ENCODE results near the gene SPARC.
"Not testable (repeated sequence)": the region's sequence is repeated elsewhere in the genome, so short reads cannot be mapped to it uniquely, and the experiment has no call there.

Gene SPARC, protein sequence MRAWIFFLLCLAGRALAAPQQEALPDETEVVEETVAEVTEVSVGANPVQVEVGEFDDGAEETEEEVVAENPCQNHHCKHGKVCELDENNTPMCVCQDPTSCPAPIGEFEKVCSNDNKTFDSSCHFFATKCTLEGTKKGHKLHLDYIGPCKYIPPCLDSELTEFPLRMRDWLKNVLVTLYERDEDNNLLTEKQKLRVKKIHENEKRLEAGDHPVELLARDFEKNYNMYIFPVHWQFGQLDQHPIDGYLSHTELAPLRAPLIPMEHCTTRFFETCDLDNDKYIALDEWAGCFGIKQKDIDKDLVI

DNA sequence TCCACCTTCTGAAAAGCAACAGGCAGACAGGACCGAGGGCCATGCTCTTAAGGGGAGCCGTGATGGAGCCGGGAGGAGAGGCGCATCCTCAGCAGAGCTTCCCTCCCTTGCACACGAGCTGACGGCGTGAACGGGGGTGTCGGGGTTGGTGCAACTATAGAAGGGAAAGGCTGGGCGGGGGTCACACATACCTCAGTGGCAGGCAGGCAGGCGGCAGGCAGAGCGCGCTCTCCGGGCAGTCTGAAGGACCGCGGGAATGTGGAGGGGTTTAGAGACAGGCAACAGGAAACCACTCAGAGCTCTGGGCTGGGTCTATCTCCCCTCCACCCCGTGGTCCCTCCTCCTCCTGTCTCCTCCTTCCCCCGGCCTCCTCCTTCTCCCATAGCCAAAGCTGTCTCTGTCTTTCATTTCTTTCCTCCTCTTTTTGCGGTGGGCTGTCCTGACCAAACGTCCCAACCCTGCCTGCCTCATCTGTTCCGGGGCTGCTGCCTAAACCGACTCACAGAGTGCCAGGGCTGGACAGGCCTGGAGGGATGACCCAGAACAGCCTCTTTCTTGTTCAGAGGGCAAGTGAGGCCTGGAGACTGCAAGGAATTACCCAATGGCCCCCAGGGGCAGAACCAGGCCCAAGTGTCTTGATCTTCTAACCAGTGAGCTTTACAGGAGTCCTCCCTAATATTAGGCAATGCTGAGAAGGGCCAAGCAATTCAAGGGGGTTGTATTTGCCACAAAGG lies at the start of gene SPARC:
Gene SPARC, minus strand, starts transcription at position 242 of the 734 bp plus-strand sequence. CDS start 10,727 bp downstream, outside the sequence.
- TF ChIP-seq, protein P1, sequence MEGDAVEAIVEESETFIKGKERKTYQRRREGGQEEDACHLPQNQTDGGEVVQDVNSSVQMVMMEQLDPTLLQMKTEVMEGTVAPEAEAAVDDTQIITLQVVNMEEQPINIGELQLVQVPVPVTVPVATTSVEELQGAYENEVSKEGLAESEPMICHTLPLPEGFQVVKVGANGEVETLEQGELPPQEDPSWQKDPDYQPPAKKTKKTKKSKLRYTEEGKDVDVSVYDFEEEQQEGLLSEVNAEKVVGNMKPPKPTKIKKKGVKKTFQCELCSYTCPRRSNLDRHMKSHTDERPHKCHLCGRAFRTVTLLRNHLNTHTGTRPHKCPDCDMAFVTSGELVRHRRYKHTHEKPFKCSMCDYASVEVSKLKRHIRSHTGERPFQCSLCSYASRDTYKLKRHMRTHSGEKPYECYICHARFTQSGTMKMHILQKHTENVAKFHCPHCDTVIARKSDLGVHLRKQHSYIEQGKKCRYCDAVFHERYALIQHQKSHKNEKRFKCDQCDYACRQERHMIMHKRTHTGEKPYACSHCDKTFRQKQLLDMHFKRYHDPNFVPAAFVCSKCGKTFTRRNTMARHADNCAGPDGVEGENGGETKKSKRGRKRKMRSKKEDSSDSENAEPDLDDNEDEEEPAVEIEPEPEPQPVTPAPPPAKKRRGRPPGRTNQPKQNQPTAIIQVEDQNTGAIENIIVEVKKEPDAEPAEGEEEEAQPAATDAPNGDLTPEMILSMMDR (IDR thresholded peaks at IDR 0.05; ENCODE audit: insufficient read depth, low read depth, low read length, missing control alignments) = no peak
- peak; percentile 78 for DNase-seq (ENCODE audit: low read depth)
- peak within 1 kb of the TSS; percentile 86 for H3K4me3 ChIP-seq (ENCODE audit: low read depth, low read length)

DNA sequence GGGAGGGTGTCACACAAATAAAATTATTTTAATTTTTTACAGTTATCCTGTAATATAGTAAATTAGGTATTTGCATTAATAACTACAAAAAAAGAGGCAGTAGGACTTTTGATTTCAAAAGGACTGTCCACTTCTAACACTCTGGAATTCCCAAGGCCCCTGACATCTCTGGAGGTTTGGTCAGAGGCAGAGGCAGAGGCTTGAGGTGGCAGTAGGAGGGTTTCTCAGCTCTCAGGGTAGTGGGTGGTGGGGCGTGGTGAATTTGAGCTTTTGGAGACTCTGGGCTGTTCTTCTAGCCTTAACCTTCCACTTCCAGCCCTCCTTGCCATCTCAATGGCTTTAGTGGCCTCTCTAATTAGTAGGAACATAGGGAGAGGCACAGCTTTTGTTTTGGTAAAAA lies 48.9 kb upstream of the SPARC start:
- no peak overlapping the region for H3K4me3 ChIP-seq (ENCODE audit: low read depth, low read length)
- no peak for DNase-seq (ENCODE audit: low read depth)
- TF ChIP-seq, protein P1 (IDR thresholded peaks at IDR 0.05; ENCODE audit: insufficient read depth, low read depth, low read length, missing control alignments) = no peak

DNA sequence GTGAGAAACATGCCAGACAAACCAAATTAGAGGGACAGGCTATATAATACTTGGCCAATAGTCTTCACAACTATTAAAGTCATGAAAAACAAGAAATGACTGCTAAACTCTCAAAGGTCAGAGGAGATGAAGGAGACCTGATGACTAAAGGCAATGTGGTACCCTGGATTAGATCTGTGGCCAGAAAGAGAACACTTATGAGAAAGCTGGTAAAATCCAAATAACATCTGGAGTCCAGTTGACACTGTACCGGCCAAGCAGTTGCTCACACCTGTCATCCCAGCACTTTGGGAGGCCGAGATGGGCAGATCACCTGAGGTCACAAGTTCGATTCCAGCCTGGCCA lies 47.3 kb upstream of the SPARC start:
- TF ChIP-seq, protein P1 (IDR thresholded peaks at IDR 0.05; ENCODE audit: insufficient read depth, low read depth, low read length, missing control alignments) = no peak
- H3K4me3 ChIP-seq (ENCODE audit: low read depth, low read length) = no peak overlapping the region
- no peak for DNase-seq (ENCODE audit: low read depth)

DNA sequence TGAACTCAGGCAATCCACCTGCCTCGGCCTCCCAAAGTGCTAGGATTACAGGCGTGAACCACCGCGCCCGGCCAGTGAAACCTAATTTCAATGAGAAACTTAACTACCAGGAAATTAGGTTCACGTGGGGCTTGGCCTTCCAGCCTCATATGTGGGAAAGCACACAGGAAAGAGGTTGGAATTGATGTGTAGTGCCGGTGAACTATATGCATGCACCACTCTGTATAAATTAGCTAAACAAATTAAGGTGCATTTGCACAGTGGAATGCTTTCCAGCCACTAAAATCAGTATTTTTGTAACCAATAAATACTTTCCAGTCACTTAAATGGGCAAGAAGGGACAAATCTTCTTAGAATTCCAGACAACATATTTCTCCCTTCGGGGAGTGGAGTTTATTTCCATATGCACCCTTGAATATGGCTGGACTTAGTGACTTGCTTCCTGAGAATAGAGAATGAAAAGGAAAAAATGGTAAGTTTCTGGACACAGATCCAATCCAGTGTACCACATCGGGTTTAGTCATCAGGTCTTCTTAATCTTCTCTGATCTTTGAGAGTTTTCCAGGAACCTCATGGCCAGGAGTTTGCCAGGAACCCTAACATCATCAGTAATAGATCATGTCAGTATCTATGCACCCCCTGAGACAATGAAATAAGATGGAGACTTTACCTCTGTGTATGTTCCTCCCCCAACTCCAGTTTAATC lies 46.8 kb upstream of the SPARC start:
- DNase-seq (ENCODE audit: low read depth) = no peak
- H3K4me3 ChIP-seq (ENCODE audit: low read depth, low read length) = no peak overlapping the region
- TF ChIP-seq, protein P1 (IDR thresholded peaks at IDR 0.05; ENCODE audit: insufficient read depth, low read depth, low read length, missing control alignments) = no peak

DNA sequence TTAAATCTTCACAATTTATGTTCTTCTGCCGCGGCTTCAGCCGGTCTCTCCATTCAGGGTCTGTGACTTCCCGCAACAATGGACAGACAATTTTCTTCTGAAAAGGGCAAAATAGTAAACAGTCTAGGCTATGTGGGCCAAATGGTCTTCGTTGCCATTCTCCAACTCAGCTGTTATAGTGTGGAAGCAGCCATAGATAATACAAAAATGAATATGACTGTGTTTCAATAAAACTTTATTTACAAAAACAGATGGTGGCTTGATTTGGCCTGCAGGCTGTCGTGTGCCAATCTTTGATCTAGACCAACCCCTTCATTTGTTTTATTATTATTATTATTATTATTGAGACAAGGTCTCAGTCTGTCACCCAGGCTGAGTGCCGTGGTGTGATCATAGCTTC lies 43.7 kb upstream of the SPARC start:
- DNase-seq (ENCODE audit: low read depth) = no peak
- TF ChIP-seq, protein P1 (IDR thresholded peaks at IDR 0.05; ENCODE audit: insufficient read depth, low read depth, low read length, missing control alignments) = no peak

DNA sequence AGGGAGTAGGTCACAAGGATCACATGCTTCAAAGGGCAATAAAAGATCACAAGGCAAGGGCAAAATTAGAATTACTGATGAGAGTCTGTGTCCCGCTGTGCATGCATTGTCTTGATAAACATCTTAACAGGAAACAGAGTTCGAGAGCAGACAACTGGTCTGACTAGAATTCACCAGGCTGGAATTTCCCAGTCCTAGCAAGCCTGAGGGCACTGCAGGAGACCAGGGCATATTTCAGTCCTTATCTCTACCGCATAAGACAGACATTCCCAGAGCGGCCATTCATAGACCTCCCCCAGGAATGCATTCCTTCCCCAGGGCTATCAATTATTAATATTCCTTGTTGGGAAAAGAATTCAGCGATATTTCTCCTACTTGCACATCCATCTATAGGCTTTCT lies 42.9 kb upstream of the SPARC start:
- DNase-seq (ENCODE audit: low read depth); H3K4me3 ChIP-seq (ENCODE audit: low read depth, low read length): not testable (repeated sequence)

More for the DNA sequence above, 43.7 kb upstream of the SPARC start:
- H3K4me3 ChIP-seq (ENCODE audit: low read depth, low read length) = no peak overlapping the region

DNA sequence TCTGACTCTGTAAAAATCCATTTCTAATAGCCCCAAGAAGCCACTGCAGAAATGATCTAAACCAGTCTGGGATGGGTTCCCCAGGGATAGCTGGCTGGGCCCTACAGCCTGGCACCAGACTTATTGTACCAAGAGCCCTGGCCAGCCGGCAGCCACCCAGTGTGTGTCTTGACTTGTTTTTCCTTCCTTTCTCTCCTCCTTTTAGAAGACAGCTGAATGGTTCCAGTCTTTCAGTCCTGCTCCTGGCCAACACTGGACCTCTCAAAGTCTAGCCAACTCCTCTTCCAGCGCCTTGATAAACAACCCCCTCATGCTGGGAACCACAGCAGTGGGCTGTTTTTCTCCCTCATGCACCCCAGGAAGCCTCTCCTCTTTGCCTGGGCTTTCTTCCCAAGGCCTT lies 37.6 kb upstream of the SPARC start:
- TF ChIP-seq, protein P1 (IDR thresholded peaks at IDR 0.05; ENCODE audit: insufficient read depth, low read depth, low read length, missing control alignments) = no peak
- H3K4me3 ChIP-seq (ENCODE audit: low read depth, low read length) = no peak overlapping the region
- DNase-seq (ENCODE audit: low read depth) = no peak
